ENCODE results near the gene NECTIN2. TPM values are rescaled to one million over a fixed set of nuclear protein-coding genes. Genes with fewer than 3 reads are reported as not detected.

The NECTIN2 gene
- total and polyA plus RNA-seq, 2 donors (not counting 1 experiment from before 2014, with no cell fraction given) = 0.15 to 0.32 TPM

DNA sequence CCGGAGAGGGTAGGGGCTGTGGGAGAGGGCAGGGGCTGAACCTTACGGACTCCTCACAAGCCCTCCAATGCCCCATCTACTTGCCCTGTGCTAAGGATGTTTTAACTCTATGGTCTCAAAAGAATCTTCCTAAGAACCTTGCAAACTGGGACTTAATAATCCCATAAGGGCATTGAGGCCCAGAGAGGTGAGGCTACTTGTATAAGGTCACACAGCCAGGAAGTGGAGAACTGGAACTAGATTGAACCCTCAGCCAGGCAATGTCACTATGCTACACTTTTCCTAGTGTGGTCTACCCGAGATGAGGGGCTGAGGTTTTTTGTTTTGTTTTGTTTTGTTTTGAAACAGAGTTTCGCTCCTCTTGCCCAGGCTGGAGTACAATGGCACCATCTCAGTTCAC, 85.4 kb downstream of the NECTIN2 start:
- Mint-ChIP-seq H3K4me3 (no peak overlapping the region), H3K27me3 (peaks cover 5% of the 10 kb centered on the region), H3K4me1 (peaks cover 4% of the 10 kb centered on the region), H3K27ac (no peak overlapping the region), H3K9me3 (ENCODE audit: insufficient read depth) (no peaks in the 10 kb centered on the region)
- no peak overlapping the region for H2AFZ ChIP-seq (ENCODE audit: insufficient read depth, low read depth, low read length, poor library complexity, severe bottlenecking)
- H3K9ac ChIP-seq (ENCODE audit: low read length) = no peak overlapping the region
- H3K27ac ChIP-seq (ENCODE audit: low read length in 2 of 2) = no peak overlapping the region
- no peaks in the 10 kb centered on the region for H4K20me1 ChIP-seq (ENCODE audit: control insufficient read depth, insufficient read depth, low read length, poor library complexity, severe bottlenecking)
- peaks cover 0 to 8% (median 2%) of the 10 kb centered on the region in 4 experiments for H3K27me3 ChIP-seq (replicated peaks in 1 of 4; ENCODE audit: control extremely low read depth in 1 of 4, control insufficient read depth in 3 of 4, insufficient read depth in 4 of 4, low read length in 3 of 4)
- TF ChIP-seq EZH2 (IDR thresholded peaks at IDR 0.05; ENCODE audit: borderline replicate concordance, insufficient read depth, low read depth, low read length, poor library complexity, severe bottlenecking) = no peak
- TF ChIP-seq, protein P1, sequence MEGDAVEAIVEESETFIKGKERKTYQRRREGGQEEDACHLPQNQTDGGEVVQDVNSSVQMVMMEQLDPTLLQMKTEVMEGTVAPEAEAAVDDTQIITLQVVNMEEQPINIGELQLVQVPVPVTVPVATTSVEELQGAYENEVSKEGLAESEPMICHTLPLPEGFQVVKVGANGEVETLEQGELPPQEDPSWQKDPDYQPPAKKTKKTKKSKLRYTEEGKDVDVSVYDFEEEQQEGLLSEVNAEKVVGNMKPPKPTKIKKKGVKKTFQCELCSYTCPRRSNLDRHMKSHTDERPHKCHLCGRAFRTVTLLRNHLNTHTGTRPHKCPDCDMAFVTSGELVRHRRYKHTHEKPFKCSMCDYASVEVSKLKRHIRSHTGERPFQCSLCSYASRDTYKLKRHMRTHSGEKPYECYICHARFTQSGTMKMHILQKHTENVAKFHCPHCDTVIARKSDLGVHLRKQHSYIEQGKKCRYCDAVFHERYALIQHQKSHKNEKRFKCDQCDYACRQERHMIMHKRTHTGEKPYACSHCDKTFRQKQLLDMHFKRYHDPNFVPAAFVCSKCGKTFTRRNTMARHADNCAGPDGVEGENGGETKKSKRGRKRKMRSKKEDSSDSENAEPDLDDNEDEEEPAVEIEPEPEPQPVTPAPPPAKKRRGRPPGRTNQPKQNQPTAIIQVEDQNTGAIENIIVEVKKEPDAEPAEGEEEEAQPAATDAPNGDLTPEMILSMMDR (IDR thresholded peaks at IDR 0.05) = no peak
- H3K4me1 ChIP-seq (ENCODE audit: control insufficient read depth in 2 of 2, insufficient read depth in 2 of 2, low read length in 2 of 2) = peaks cover 4 to 7% of the 10 kb centered on the region in 2 donors
- ChIA-PET POLR2A (no interaction called here), CTCF (no interaction called here)
- WGBS (ENCODE audit: insufficient coverage) = 82% methylated on average over 3 of the region's 4 CpGs
- ATAC-seq (ENCODE audit: low read depth) = no peak
- H3K79me2 ChIP-seq (ENCODE audit: control insufficient read depth, insufficient read depth, low read length) = no peaks in the 10 kb centered on the region
- DNase-seq = no peak
- no peak overlapping the region for H3K4me3 ChIP-seq (ENCODE audit: control extremely low read depth in 1 of 5, extremely low read depth in 1 of 5, insufficient read depth in 1 of 5, low read depth in 2 of 5, low read length in 4 of 5)
- no peak overlapping the region for H3K4me2 ChIP-seq (replicated peaks; ENCODE audit: low read depth, low read length, poor library complexity, severe bottlenecking)
- no peaks in the 10 kb centered on the region for H3K36me3 ChIP-seq (replicated peaks in 1 of 2; ENCODE audit: control extremely low read depth in 1 of 2, control insufficient read depth in 1 of 2, extremely low read depth in 1 of 2, insufficient read depth in 2 of 2, low read length in 1 of 2)
- intact Hi-C loops (cut with micrococcal nuclease) = no loop called here
- H3K9me3 ChIP-seq (ENCODE audit: control extremely low read depth in 1 of 3, control insufficient read depth in 2 of 3, insufficient read depth in 1 of 3, low read length in 2 of 3) = peaks cover 0 to 6% (median 0%) of the 10 kb centered on the region in 3 donors

Other genes starting within 250 kb of the NECTIN2 start
- gene IGSF23, start 232.7 kb upstream of the NECTIN2 start, total RNA-seq = not detected in 2 replicates
- gene IGSF23, start 232.7 kb upstream of the NECTIN2 start, polyA plus RNA-seq = not detected in 2 replicates
- gene PVR, start 202.4 kb upstream of the NECTIN2 start, total RNA-seq = 0.67 TPM in 1 of 2 replicates, not detected in the other
- gene PVR, start 202.4 kb upstream of the NECTIN2 start, polyA plus RNA-seq = 0.09 and 0.26 TPM in 2 replicates
- not detected in 2 replicates for gene CEACAM19, start 174.8 kb upstream of the NECTIN2 start, total RNA-seq
- 0.06 TPM in 1 of 2 replicates, not detected in the other for gene CEACAM19, start 174.8 kb upstream of the NECTIN2 start, polyA plus RNA-seq
- gene CEACAM16, start 147.1 kb upstream of the NECTIN2 start, total RNA-seq = not detected in 2 replicates
- not detected in 2 replicates for gene CEACAM16, start 147.1 kb upstream of the NECTIN2 start, polyA plus RNA-seq
- gene BCL3, start 97.6 kb upstream of the NECTIN2 start, total RNA-seq = 135 and 147 TPM in 2 replicates
- gene BCL3, start 97.6 kb upstream of the NECTIN2 start, polyA plus RNA-seq = 52.3 and 124 TPM in 2 replicates
- not detected in 2 replicates for gene CBLC, start 68.4 kb upstream of the NECTIN2 start, total RNA-seq
- not detected in 2 replicates for gene CBLC, start 68.4 kb upstream of the NECTIN2 start, polyA plus RNA-seq
- gene BCAM, start 37.2 kb upstream of the NECTIN2 start, total RNA-seq = not detected in 2 replicates
- gene BCAM, start 37.2 kb upstream of the NECTIN2 start, polyA plus RNA-seq = not detected in 2 replicates
- gene TOMM40, start 45.0 kb downstream of the NECTIN2 start, total RNA-seq = 31.1 and 32.5 TPM in 2 replicates
- 25.9 and 30.9 TPM in 2 replicates for gene TOMM40, start 45.0 kb downstream of the NECTIN2 start, polyA plus RNA-seq
- 0.44 and 0.74 TPM in 2 replicates for gene APOE, start 59.5 kb downstream of the NECTIN2 start, total RNA-seq
- gene APOE, start 59.5 kb downstream of the NECTIN2 start, polyA plus RNA-seq = 2.8 and 5.2 TPM in 2 replicates
- gene APOC1, start 68.3 kb downstream of the NECTIN2 start, total RNA-seq = not detected in 2 replicates
- gene APOC1, start 68.3 kb downstream of the NECTIN2 start, polyA plus RNA-seq = not detected in 2 replicates
- gene APOC4, start 95.9 kb downstream of the NECTIN2 start, total RNA-seq = not detected in 2 replicates
- not detected in 2 replicates for gene APOC4, start 95.9 kb downstream of the NECTIN2 start, polyA plus RNA-seq
- not detected in 2 replicates for gene APOC2, start 99.8 kb downstream of the NECTIN2 start, total RNA-seq
- not detected in 2 replicates for gene APOC2, start 99.8 kb downstream of the NECTIN2 start, polyA plus RNA-seq
- gene CLPTM1, start 109.1 kb downstream of the NECTIN2 start, total RNA-seq = 121 and 123 TPM in 2 replicates
- 129 and 136 TPM in 2 replicates for gene CLPTM1, start 109.1 kb downstream of the NECTIN2 start, polyA plus RNA-seq
- gene RELB, start 155.2 kb downstream of the NECTIN2 start, total RNA-seq = 106 and 111 TPM in 2 replicates
- gene RELB, start 155.2 kb downstream of the NECTIN2 start, polyA plus RNA-seq = 63.8 and 85.1 TPM in 2 replicates
- 277 and 285 TPM in 2 replicates for gene CLASRP, start 192.7 kb downstream of the NECTIN2 start, total RNA-seq
- gene CLASRP, start 192.7 kb downstream of the NECTIN2 start, polyA plus RNA-seq = 234 and 299 TPM in 2 replicates
- gene ZNF296, start 230.2 kb downstream of the NECTIN2 start, total RNA-seq = 29.8 and 30.2 TPM in 2 replicates
- 13.3 and 21.9 TPM in 2 replicates for gene ZNF296, start 230.2 kb downstream of the NECTIN2 start, polyA plus RNA-seq
- 38.2 and 43.0 TPM in 2 replicates for gene GEMIN7, start 233.0 kb downstream of the NECTIN2 start, total RNA-seq
- 71.9 and 89.4 TPM in 2 replicates for gene GEMIN7, start 233.0 kb downstream of the NECTIN2 start, polyA plus RNA-seq
- gene PPP1R37, start 246.9 kb downstream of the NECTIN2 start, total RNA-seq = 28.1 and 37.3 TPM in 2 replicates
- 20.1 and 20.7 TPM in 2 replicates for gene PPP1R37, start 246.9 kb downstream of the NECTIN2 start, polyA plus RNA-seq

Measured in B cell (primary cell).